ENCODE measurements around the gene GNG13. TPM values are rescaled to one million over a fixed set of nuclear protein-coding genes. Genes with fewer than 3 reads are reported as not detected.

GNG13 gene
- total and polyA plus RNA-seq, 4 donors: 0.30 to 1.4 (median 1.0) TPM; not detected in 1

- H3K36me3 ChIP-seq (ENCODE audit: control insufficient read depth, insufficient read depth, low read length): peaks cover 18% of the 10 kb centered on the region
- DNase-seq (ENCODE audit: low read depth in 4 of 6, low spot score in 6 of 6): no peak
- WGBS (ENCODE audit: insufficient coverage): 60% methylated on average over 1 of the region's 8 CpGs
- H3K27me3 ChIP-seq (ENCODE audit: control insufficient read depth, insufficient read depth, low read length): peaks cover 45% of the 10 kb centered on the region
- no peak overlapping the region for H3K27ac ChIP-seq (ENCODE audit: low read depth, low read length)
- peaks cover 30% of the 10 kb centered on the region for H3K4me1 ChIP-seq (ENCODE audit: control insufficient read depth, insufficient read depth, low read length)
- H3K4me3 ChIP-seq (ENCODE audit: low read depth, low read length): no peak overlapping the region
- no peaks in the 10 kb centered on the region for H3K9me3 ChIP-seq (ENCODE audit: control insufficient read depth, insufficient read depth, low read length)
Measured at GRCh38 chr16:803754-804080, 3.2 kb upstream of the GNG13 start.

DNA sequence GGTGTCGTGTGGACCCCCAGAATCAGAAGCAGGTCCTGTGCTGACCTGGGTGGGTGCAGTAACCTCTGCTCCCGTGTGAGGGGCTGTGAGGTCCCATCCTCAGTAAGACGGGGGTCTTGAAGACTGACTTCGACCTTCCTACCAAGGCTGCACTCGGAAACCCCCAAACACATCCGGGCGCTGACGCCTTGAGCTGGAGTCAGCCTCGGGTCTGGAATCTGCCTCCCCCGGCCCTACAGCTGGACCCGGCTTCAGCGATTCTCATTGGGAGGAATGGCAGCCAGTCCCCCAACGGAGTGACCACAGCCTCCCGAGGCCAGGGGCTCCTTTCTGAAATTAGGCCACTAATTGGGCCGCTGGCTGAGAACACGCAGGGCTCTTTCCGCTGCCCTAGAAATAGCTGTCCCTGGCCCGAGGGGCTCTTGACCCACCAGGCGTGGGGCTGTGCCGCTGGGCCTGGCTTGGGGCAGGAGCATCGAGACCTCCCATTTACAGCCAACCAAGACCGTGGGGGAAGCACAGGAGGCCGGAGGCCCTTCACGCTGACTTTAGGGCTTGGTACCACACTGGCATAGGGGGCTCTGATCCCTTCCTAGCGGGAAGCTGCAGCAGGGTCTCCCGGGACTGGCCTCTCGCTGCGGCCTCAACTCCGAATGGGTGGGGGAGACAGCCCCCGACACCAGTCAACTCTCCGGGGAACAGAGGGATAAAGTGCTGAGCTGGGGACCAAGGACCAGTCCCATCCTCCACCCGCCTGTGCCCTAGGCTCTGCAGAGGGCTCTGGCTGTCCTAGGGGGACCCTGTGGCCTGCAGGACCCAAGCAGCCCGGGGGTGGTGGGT is 2.6 kb upstream of the GNG13 start:
- WGBS (ENCODE audit: insufficient coverage): 71% methylated on average over 31 of the region's 33 CpGs

GRCh38 chr16:802461-802860 is 1.9 kb upstream of the GNG13 start:
- peaks cover 31% of the 10 kb centered on the region for H3K36me3 ChIP-seq (ENCODE audit: control insufficient read depth, insufficient read depth, low read length)
- DNase-seq (ENCODE audit: low read depth in 4 of 6, low spot score in 6 of 6): no peak
- no peaks in the 10 kb centered on the region for H3K9me3 ChIP-seq (ENCODE audit: control insufficient read depth, insufficient read depth, low read length)
- no peak overlapping the region for H3K4me3 ChIP-seq (ENCODE audit: low read depth, low read length)
- WGBS (ENCODE audit: insufficient coverage): 69% methylated on average over 7 of the region's 7 CpGs
- H3K27me3 ChIP-seq (ENCODE audit: control insufficient read depth, insufficient read depth, low read length): peaks cover 47% of the 10 kb centered on the region
- H3K4me1 ChIP-seq (ENCODE audit: control insufficient read depth, insufficient read depth, low read length): peaks cover 22% of the 10 kb centered on the region
- H3K27ac ChIP-seq (ENCODE audit: low read depth, low read length): no peak overlapping the region

More for the DNA sequence above, 2.6 kb upstream of the GNG13 start:
- DNase-seq (ENCODE audit: low read depth in 4 of 6, low spot score in 6 of 6): no peak
- peaks cover 24% of the 10 kb centered on the region for H3K4me1 ChIP-seq (ENCODE audit: control insufficient read depth, insufficient read depth, low read length)
- H3K27me3 ChIP-seq (ENCODE audit: control insufficient read depth, insufficient read depth, low read length): peaks cover 45% of the 10 kb centered on the region
- H3K4me3 ChIP-seq (ENCODE audit: low read depth, low read length): no peak overlapping the region
- H3K36me3 ChIP-seq (ENCODE audit: control insufficient read depth, insufficient read depth, low read length): peaks cover 24% of the 10 kb centered on the region
- no peak overlapping the region for H3K27ac ChIP-seq (ENCODE audit: low read depth, low read length)
- H3K9me3 ChIP-seq (ENCODE audit: control insufficient read depth, insufficient read depth, low read length): no peaks in the 10 kb centered on the region

GRCh38 chr16:801584-802363 is 1.2 kb upstream of the GNG13 start:
- Histone ChIP-seq H3K36me3 (ENCODE audit: control insufficient read depth, insufficient read depth, low read length) (peaks cover 38% of the 10 kb centered on the region), H3K27ac (ENCODE audit: low read depth, low read length) (no peak overlapping the region), H3K4me3 (ENCODE audit: low read depth, low read length) (no peak overlapping the region), H3K27me3 (ENCODE audit: control insufficient read depth, insufficient read depth, low read length) (peaks cover 47% of the 10 kb centered on the region), H3K9me3 (ENCODE audit: control insufficient read depth, insufficient read depth, low read length) (no peaks in the 10 kb centered on the region), H3K4me1 (ENCODE audit: control insufficient read depth, insufficient read depth, low read length) (peaks cover 17% of the 10 kb centered on the region)
- 56% methylated on average over 22 of the region's 22 CpGs for WGBS (ENCODE audit: insufficient coverage)
- DNase-seq (ENCODE audit: low read depth in 4 of 6, low spot score in 6 of 6): no peak

GRCh38 chr16:800834-801511 is 439 bp upstream of the GNG13 start:
- Histone ChIP-seq H3K4me3 (ENCODE audit: low read depth, low read length) (no peak overlapping the region), H3K27me3 (ENCODE audit: control insufficient read depth, insufficient read depth, low read length) (peaks cover 47% of the 10 kb centered on the region), H3K9me3 (ENCODE audit: control insufficient read depth, insufficient read depth, low read length) (no peaks in the 10 kb centered on the region), H3K36me3 (ENCODE audit: control insufficient read depth, insufficient read depth, low read length) (peaks cover 44% of the 10 kb centered on the region), H3K4me1 (ENCODE audit: control insufficient read depth, insufficient read depth, low read length) (peaks cover 11% of the 10 kb centered on the region), H3K27ac (ENCODE audit: low read depth, low read length) (no peak overlapping the region)
- DNase-seq (ENCODE audit: low read depth in 4 of 6, low spot score in 6 of 6): no peak
- 19% methylated on average over 17 of the region's 17 CpGs for WGBS (ENCODE audit: insufficient coverage)

- 72% methylated on average over 16 of the region's 22 CpGs for WGBS (ENCODE audit: insufficient coverage)
- H3K27me3 ChIP-seq (ENCODE audit: control insufficient read depth, insufficient read depth, low read length): peaks cover 47% of the 10 kb centered on the region
Measured at GRCh38 chr16:799111-799947, 1.2 kb downstream of the GNG13 start.

DNA sequence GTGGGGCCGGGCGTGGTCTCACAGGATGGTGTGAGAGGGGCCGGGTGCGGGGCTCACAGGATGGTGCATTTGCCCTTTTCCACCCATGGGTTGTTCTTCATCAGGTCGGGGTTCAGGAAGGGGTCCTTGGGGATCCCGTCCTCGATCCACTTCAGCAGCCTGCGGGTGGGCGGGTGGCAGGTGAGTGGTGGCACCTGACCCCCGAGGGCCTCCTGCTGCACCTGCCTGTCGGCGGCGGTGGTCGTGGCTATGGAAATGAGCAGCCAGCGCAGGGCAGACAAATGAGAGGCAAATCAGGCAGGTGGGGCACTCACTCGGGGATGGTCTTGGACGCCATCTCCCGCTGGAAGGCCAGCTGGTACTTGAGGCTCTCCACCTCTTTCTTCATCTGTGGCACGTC is 1.9 kb downstream of the GNG13 start:
- 84% methylated on average over 19 of the region's 19 CpGs for WGBS (ENCODE audit: insufficient coverage)
- DNase-seq (ENCODE audit: low read depth in 4 of 6, low spot score in 6 of 6): no peak
- Histone ChIP-seq H3K27ac (ENCODE audit: low read depth, low read length) (no peak overlapping the region), H3K36me3 (ENCODE audit: control insufficient read depth, insufficient read depth, low read length) (peaks cover 56% of the 10 kb centered on the region), H3K4me3 (ENCODE audit: low read depth, low read length) (no peak overlapping the region), H3K4me1 (ENCODE audit: control insufficient read depth, insufficient read depth, low read length) (peaks cover 6% of the 10 kb centered on the region), H3K27me3 (ENCODE audit: control insufficient read depth, insufficient read depth, low read length) (peaks cover 47% of the 10 kb centered on the region), H3K9me3 (ENCODE audit: control insufficient read depth, insufficient read depth, low read length) (no peaks in the 10 kb centered on the region)

More at GRCh38 chr16:799111-799947, 1.2 kb downstream of the GNG13 start:
- H3K4me3 ChIP-seq (ENCODE audit: low read depth, low read length): no peak overlapping the region
- H3K27ac ChIP-seq (ENCODE audit: low read depth, low read length): no peak overlapping the region
- H3K36me3 ChIP-seq (ENCODE audit: control insufficient read depth, insufficient read depth, low read length): peaks cover 49% of the 10 kb centered on the region
- no peaks in the 10 kb centered on the region for H3K9me3 ChIP-seq (ENCODE audit: control insufficient read depth, insufficient read depth, low read length)
- no peak for DNase-seq (ENCODE audit: low read depth in 4 of 6, low spot score in 6 of 6)
- peaks cover 6% of the 10 kb centered on the region for H3K4me1 ChIP-seq (ENCODE audit: control insufficient read depth, insufficient read depth, low read length)

DNA sequence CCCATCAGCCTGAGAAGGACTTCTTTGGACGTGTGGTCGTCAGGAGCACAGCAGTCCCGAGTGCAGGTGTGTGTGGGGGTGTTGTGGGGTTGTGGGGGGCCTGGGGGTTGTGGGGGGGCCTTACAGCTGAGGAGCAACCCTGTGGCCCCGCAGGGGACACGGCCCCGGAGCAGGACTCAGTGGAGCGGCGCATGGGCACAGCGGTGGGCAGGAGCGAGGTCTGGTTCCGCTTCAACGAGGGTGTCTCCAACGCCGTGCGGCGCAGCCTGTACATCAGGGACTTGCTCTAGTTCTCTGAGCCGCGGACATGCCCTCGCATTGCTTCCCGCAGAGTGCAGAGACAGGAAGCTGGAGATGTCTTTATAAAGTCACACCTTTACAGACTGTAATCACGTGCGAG is 2.8 kb downstream of the GNG13 start:
- Histone ChIP-seq H3K27me3 (ENCODE audit: control insufficient read depth, insufficient read depth, low read length) (peaks cover 38% of the 10 kb centered on the region), H3K4me3 (ENCODE audit: low read depth, low read length) (no peak overlapping the region)
- WGBS (ENCODE audit: insufficient coverage): 97% methylated on average over 19 of the region's 22 CpGs

GRCh38 chr16:797120-797420 is 3.5 kb downstream of the GNG13 start:
- 100% methylated on average over 2 of the region's 2 CpGs for WGBS (ENCODE audit: insufficient coverage)
- H3K36me3 ChIP-seq (ENCODE audit: control insufficient read depth, insufficient read depth, low read length): peaks cover 72% of the 10 kb centered on the region
- H3K4me3 ChIP-seq (ENCODE audit: low read depth, low read length): no peak overlapping the region
- no peaks in the 10 kb centered on the region for H3K9me3 ChIP-seq (ENCODE audit: control insufficient read depth, insufficient read depth, low read length)
- peaks cover 6% of the 10 kb centered on the region for H3K4me1 ChIP-seq (ENCODE audit: control insufficient read depth, insufficient read depth, low read length)
- peaks cover 32% of the 10 kb centered on the region for H3K27me3 ChIP-seq (ENCODE audit: control insufficient read depth, insufficient read depth, low read length)
- DNase-seq (ENCODE audit: low read depth in 4 of 6, low spot score in 6 of 6): no peak
- H3K27ac ChIP-seq (ENCODE audit: low read depth, low read length): no peak overlapping the region

More for the DNA sequence above, 2.8 kb downstream of the GNG13 start:
- DNase-seq (ENCODE audit: low read depth in 4 of 6, low spot score in 6 of 6): no peak
- H3K27ac ChIP-seq (ENCODE audit: low read depth, low read length): no peak overlapping the region
- peaks cover 65% of the 10 kb centered on the region for H3K36me3 ChIP-seq (ENCODE audit: control insufficient read depth, insufficient read depth, low read length)
- H3K4me1 ChIP-seq (ENCODE audit: control insufficient read depth, insufficient read depth, low read length): peaks cover 6% of the 10 kb centered on the region
- H3K9me3 ChIP-seq (ENCODE audit: control insufficient read depth, insufficient read depth, low read length): no peaks in the 10 kb centered on the region
